Hindlimb muscle (tissue), 1 donor: ENCODE measurements around the gene MRGPRF. TPM values are rescaled to one million over a fixed set of nuclear protein-coding genes. Genes with fewer than 3 reads are reported as not detected.
"Not testable (repeated sequence)": the region's sequence is repeated elsewhere in the genome, so short reads cannot be mapped to it uniquely, and the experiment has no call there.

Experiments
- DNase-seq: peaks from one replicate; pipeline ENCODE4 v3.0.0-alpha.2; 2013
- polyA plus RNA-seq: library from polyadenylated mRNA; unstranded; fragments of 120-200 nt; gene quantifications from one replicate; pipeline ENCODE4 v1.2.1, GENCODE V29; 2013; ENCODE audit not compliant: insufficient read length

Gene MRGPRF
- polyA plus RNA-seq, 1 donor: 17.4 TPM

- no peak for DNase-seq
These were observed 30.9 kb downstream of the MRGPRF start for GRCh38 chr11:68982134-68982533.

DNA sequence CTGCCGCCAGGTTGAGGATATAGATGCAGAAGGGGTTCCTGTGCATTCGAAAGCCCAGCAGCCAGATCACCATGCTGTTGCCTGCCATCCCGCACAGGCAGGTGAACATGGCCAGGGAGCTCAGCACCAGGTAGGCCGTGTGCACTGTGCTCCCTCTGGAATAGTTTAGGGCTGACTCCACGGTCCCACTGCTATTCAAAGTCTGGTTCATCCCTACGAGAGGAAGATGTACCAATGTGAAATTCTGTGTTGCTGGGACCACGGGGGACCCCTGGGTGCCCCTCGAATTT is 32.3 kb downstream of the MRGPRF start, which contains the start of gene MRGPRD:
Gene MRGPRD, minus strand, starts transcription at position 211 of the 290 bp plus-strand sequence. Its CDS starts 0 bp downstream, at position 211.
- DNase-seq: no peak

GRCh38 chr11:68979931-68980775 is 32.9 kb downstream of the MRGPRF start:
- DNase-seq: no peak

- DNase-seq: peak; percentile 57
These were observed 34.0 kb downstream of the MRGPRF start for GRCh38 chr11:68978931-68979594.

- DNase-seq: no peak
These were observed 34.5 kb downstream of the MRGPRF start for GRCh38 chr11:68978626-68978930.

DNA sequence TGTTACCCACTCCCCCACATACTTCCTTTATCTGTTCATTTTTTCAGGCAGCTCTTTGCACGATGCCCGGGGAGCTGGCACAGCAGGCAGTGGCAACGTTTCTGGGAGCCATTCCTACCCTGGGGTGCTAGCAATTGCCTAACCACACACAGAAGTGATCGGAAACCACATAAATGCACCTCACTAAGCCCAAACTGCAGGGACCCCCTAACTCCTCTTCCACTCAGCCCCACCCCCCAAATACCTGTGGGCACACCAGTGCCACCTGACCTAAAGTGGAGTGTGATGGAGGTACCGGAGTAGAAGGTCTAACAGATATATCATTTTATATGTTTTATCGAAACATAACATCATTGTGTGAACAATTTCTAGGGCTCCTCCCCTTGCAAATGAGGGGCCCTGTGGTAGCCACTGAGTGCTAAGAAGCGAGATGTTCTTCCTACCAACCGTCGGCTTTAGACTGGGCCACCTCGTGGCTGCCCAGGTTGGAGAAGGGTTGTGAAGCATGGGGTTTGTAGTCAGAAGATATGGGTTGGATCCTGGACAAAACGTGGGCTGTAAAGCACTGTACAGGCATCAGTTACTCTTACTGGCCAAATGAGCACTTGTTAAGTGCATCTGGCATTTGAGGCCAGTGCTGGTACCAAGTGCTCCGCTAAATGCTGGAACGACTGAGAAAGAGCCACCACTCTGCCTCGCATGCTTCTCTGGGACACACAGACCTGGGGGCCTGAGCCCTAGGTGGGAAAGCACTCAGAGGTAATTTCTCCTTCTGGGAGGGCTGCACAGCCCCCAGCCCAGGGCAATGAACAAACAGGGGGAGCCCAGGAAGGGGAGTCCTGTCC is 35.0 kb downstream of the MRGPRF start:
- DNase-seq: no peak

DNA sequence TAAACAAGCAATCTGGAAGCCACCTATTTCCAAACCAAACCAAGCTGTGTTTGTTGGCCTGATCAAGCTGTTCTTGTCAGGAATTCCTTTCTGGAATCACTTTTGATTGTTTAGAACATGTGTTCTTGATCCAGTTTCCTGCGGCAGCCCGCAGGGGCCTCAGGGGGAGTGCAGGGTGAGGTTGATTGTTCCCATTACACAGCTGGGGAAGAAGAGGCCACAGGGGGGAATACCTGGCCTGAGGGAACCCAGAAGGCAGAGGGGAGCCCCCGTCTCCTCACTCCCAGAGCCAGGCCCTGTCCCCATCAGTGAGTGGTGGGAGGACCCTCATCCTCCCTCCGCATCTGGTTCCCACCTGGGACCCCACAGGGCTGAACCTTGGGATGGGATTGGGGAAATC is 36.5 kb downstream of the MRGPRF start:
- no peak for DNase-seq

DNA sequence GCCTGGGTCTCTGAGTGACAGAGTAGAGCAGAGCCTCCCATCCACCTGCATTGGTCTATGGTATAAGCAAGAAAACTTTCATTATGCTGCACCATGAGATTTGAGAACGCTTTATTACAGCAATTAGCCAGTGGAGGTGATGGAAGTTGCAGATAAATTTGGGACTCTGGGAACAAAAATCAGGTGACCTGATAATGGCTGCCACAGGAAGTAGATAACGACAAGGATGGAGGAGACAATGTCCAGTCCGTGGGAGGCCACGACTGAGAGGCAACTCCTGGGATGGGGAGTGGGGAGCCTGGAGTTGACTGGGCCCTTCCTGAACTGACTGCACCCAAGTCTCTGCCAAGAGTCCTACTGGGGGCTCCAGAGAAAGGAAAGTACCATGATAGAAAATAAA is 37.0 kb downstream of the MRGPRF start:
- no peak for DNase-seq

GRCh38 chr11:68974421-68975194 is 38.4 kb downstream of the MRGPRF start:
- no peak for DNase-seq

- DNase-seq: not testable (repeated sequence)
These were observed 39.3 kb downstream of the MRGPRF start for GRCh38 chr11:68973706-68974105.

DNA sequence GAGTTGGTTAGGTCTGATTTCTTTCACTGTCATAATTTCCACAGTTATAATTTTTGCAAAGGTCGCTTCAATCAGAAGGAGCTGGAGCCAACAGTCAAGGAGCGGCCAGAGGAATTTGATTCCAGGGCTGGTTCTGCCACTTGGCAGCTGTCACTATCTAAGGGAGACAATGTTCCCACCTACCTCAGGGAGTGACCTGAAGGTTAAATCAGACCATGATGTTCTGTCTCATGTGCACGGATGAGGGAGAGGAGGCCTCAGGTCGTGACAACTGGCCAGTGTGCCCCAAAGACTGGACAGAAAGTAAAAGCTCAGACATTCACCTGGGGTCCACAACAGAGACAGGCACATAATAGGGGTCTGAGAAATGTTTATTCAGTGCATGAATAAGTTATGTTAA is 39.8 kb downstream of the MRGPRF start:
- DNase-seq: no peak

- no peak for DNase-seq
These were observed 42.0 kb downstream of the MRGPRF start for GRCh38 chr11:68970921-68971636.

DNA sequence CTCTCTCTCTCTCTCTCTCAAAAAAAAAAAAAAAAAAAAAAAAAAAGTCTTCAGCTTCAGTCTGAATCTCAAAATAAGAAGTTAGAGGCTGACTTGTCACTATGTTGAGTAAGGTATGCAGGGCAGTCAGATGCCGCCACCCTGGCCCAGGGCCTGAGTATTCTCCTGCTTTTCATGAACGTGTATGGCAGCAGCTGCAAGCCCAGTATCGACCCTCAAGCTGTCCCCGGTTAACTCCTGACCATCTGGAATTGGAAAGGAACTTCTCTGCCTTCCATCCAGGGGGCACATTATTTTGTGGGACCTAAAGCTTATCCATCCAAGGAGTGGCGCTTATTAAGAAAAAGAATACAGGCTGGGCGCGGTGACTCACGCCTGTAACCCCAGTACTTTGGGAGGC is 43.7 kb downstream of the MRGPRF start:
- DNase-seq: no peak

GRCh38 chr11:68968306-68969250 is 44.5 kb downstream of the MRGPRF start:
- no peak for DNase-seq

DNA sequence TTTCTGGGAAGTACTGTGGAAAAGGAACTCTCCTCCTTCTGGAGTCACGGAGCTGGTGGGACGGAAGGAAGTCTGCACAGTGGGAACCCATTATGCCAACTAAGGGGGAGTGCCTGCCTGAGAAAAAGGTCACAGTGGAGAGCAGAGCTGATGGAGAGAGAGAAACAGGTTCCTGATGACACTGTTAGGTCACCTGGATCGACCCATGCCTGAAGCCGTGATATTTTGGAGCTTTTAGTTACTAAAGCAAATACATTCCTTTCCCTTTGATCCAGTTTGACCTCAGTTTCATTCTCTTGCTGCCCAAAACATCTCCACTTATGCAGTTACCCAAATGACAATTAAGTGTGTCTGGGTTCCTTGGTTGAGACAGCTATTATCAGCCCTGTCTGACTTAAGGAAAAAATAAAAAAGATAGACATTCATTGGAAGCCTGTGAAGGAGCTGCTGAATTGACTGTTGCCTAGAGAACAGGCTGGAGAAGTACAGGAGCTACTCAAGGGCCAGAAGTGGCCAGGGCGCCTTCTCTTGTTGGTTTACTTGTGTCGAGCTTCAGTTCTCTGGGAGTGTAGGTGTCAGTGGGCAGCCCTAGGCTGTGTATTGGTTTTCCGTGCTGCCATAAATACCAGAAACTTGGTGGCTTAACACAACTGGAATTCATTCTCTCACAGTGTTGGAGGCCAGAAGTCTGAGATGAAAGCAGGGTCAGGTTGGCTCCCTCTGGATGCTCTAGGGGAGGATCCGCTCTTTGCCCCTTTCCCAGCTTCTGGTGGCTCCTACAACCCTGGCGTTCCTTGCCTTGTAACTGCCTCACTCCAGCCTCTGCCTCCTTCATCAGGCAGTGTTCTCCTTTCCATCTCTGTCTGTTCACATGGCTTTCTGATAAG is 45.9 kb downstream of the MRGPRF start:
- no peak for DNase-seq

GRCh38 chr11:68965901-68966853 is 46.9 kb downstream of the MRGPRF start:
- DNase-seq: peak; percentile 79

DNA sequence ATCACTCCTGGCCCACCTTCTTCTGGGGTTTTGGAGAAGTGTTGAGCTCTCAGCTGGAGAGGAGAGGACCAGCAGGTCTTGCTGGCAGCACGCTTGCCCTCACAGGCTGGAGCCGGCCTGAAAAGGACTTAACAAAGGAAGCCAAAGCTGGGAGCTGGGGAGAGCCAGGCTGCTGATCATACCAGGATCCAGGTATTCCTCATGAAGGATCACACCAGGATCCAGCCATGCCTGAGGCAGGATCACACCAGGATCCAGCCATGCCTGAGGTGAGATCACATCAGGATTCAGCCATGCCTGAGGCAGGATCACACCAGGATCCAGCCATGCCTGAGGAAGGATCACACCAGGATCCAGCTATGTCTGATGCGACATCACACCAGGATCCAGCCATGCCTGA is 49.3 kb downstream of the MRGPRF start:
- DNase-seq: no peak

GRCh38 chr11:68962527-68963250 is 50.4 kb downstream of the MRGPRF start:
- no peak for DNase-seq
